ELF-1 (cell line): ENCODE data around the gene STARD10.

Experiments
- DNase-seq: peaks from one replicate; pipeline ENCODE4 v3.0.0-alpha.2; 2016; ENCODE audit warnings: low read depth, low spot score

The STARD10 gene

GRCh38 chr11:72707032-72707431 is 86.8 kb downstream of the STARD10 start:
- no peak for DNase-seq

DNA sequence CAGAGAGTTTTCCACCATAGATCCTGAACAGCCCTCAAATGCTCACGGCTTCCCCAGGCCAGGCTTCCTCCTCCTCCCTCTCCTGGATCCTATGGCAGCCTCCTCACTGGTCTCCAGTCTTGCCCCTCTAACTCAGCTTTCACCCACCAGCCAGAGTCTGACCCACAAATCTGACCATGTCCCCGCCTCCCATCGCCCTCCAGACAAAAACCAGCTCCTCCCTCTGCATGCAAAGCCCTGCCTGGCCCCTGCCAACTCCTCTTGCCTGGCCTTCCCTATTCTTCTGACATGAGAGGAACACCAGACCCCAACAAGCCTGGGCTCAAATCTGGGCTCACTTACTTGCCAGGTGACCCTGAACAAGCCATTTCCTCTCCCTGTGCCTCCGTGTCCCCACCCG is 87.3 kb downstream of the STARD10 start:
- no peak for DNase-seq

DNA sequence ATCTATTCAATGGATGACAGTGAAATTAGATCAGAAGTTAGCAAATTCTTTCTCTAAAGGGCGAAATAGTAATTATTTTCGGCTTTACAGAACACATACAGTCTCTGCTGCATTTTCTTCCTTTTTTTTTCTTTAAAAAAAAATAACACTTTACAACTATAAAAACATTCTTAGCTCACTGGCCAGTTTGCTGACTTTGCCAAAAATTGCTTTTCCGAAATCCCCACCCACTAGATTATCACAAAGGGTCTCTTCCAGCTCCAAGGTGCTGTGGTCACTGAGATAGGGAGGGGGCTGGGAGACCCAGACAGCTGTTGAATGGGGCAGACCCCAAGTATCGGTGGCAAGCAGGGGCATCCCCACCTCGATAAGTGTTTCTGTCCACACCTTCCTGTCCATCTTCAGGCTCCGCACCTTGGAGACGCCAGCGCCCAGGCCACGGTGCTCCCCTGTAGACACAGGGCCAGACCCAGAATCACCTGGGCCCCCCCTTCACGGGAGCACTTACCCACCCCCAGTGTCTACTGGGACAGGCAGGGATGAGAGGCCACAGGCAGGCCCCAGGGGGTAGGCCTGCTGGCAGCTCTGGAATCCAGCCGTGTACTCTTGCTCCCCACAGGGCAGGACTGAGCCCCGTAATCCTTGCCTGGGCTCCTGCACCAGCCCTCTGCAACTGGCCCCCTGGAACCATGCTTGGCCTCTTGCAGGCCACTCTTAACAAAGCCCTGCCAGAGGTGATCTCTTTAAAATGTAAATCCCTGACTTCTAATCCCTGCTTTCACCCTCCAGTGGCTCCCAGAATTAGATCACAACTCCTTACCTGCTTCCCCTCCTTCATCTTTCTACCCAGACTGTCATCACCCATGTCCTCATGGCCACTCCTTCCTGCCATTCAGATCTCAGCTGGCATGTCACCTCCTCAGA is 88.1 kb downstream of the STARD10 start:
- DNase-seq: no peak

GRCh38 chr11:72704783-72705265 is 89.0 kb downstream of the STARD10 start:
- DNase-seq: no peak
